DOHH2 (cell line): ENCODE data around the gene PDE11A.

Experiments used
- H3F3A ChIP-seq: fragments of 200-600 bp; sonication (generic), shearing (Covaris generic); 2 replicates; pipeline ENCODE4 v1.6.0; 2016; ENCODE audit warnings: antibody characterized with exemption, mild to moderate bottlenecking; ENCODE audit not compliant: control insufficient read depth, insufficient read depth
- H3K27ac ChIP-seq: fragments of 200-600 bp; sonication (generic); 2 replicates; pipeline ENCODE4 v1.5.1; 2014; ENCODE audit warnings: low read depth, mild to moderate bottlenecking, low read length, moderate library complexity
- H3K27me3 ChIP-seq: fragments of 200-600 bp; sonication (generic); 2 replicates; pipeline ENCODE4 v1.6.1; 2014; ENCODE audit warnings: mild to moderate bottlenecking, low read length, mixed read lengths; ENCODE audit not compliant: control insufficient read depth
- H3K36me3 ChIP-seq: fragments of 200-600 bp; sonication (generic); 2 replicates; pipeline ENCODE4 v1.6.1; 2014; ENCODE audit warnings: mild to moderate bottlenecking, low read length, moderate library complexity, mixed read lengths; ENCODE audit not compliant: control insufficient read depth
- H3K4me1 ChIP-seq: fragments of 200-600 bp; sonication (generic); 2 replicates; pipeline ENCODE4 v1.6.1; 2014; ENCODE audit warnings: mild to moderate bottlenecking, low read length, mixed read lengths; ENCODE audit not compliant: control insufficient read depth
- H3K4me2 ChIP-seq: fragments of 200-600 bp; sonication (generic); 2 replicates; pipeline ENCODE4 v1.6.0; 2014; ENCODE audit warnings: mild to moderate bottlenecking, low read length, moderate library complexity
- H3K4me3 ChIP-seq: fragments of 200-600 bp; sonication (generic); 2 replicates; pipeline ENCODE4 v1.5.1; 2014; ENCODE audit warnings: mild to moderate bottlenecking, low read length, mixed read lengths
- H3K79me2 ChIP-seq: fragments of 200-600 bp; sonication (generic); 2 replicates; pipeline ENCODE4 v1.6.1; 2014; ENCODE audit warnings: mild to moderate bottlenecking, low read length, mixed read lengths; ENCODE audit not compliant: control insufficient read depth
- H3K9me2 ChIP-seq: fragments of 200-600 bp; sonication (generic); replicated peaks from 2 replicates; pipeline ENCODE4 v1.6.1; 2014; ENCODE audit warnings: mild to moderate bottlenecking, low read length, mixed read lengths; ENCODE audit not compliant: control insufficient read depth
- H3K9me3 ChIP-seq: fragments of 200-600 bp; sonication (generic); 2 replicates; pipeline ENCODE4 v1.6.1; 2014; ENCODE audit warnings: antibody characterized with exemption, low read length, mixed read lengths; ENCODE audit not compliant: control insufficient read depth, insufficient read depth
- H4K20me1 ChIP-seq: fragments of 200-600 bp; sonication (generic); 2 replicates; pipeline ENCODE4 v1.6.0; 2014; ENCODE audit warnings: low read depth, mild to moderate bottlenecking, antibody characterized with exemption, low read length, moderate library complexity; ENCODE audit not compliant: control insufficient read depth, insufficient read depth
- CTCF ChIP-seq: fragments of 200-600 bp; sonication (generic); IDR thresholded peaks from one replicate; pipeline ENCODE4 v1.5.1; 2014; ENCODE audit warnings: antibody characterized with exemption, mild to moderate bottlenecking, low read depth, low read length; ENCODE audit not compliant: poor library complexity, severe bottlenecking
- EZH2phosphoT487 ChIP-seq: fragments of 200-600 bp; sonication (generic); IDR thresholded peaks from 2 replicates; pipeline ENCODE4 v1.6.1; 2017; ENCODE audit warnings: borderline replicate concordance, mild to moderate bottlenecking, antibody characterized with exemption, low read length, moderate library complexity, mixed read lengths

The PDE11A gene

GRCh38 chr2:178072383-178073301 lies at the start of gene PDE11A:
Gene PDE11A, minus strand, starts transcription at chr2:178072777. Its CDS starts 340 bp downstream, at chr2:178072437.
- Histone ChIP-seq H3K27me3 (peaks cover 3% of the 10 kb centered on the region), H3K4me3 (no peak within 1 kb of the TSS), H3K27ac (no peak within 1 kb of the TSS), H3K4me1 (no peaks in the 10 kb centered on the region), H3K9me2 (no peaks in the 10 kb centered on the region), H4K20me1 (no peaks in the 10 kb centered on the region), H3K4me2 (no peak within 1 kb of the TSS), H3K9me3 (no peaks in the 10 kb centered on the region), H3F3A (no peaks in the 10 kb centered on the region), H3K79me2 (no peaks in the 10 kb centered on the region), H3K36me3 (no peaks in the 10 kb centered on the region)
- TF ChIP-seq EZH2phosphoT487: no peak
- no peak for TF ChIP-seq CTCF

- no peaks in the 10 kb centered on the region for H3K79me2 ChIP-seq
- no peaks in the 10 kb centered on the region for H4K20me1 ChIP-seq
- H3K36me3 ChIP-seq: peaks cover 63% of the 10 kb centered on the region
- TF ChIP-seq CTCF: no peak
- TF ChIP-seq EZH2phosphoT487: no peak
- no peak overlapping the region for H3K4me2 ChIP-seq
- H3K9me3 ChIP-seq: no peaks in the 10 kb centered on the region
- H3F3A ChIP-seq: no peaks in the 10 kb centered on the region
- H3K4me1 ChIP-seq: no peaks in the 10 kb centered on the region; the same call in 1 of the 2 replicates
- no peaks in the 10 kb centered on the region for H3K27me3 ChIP-seq
- H3K9me2 ChIP-seq: no peaks in the 10 kb centered on the region
- no peak overlapping the region for H3K4me3 ChIP-seq
- H3K27ac ChIP-seq: no peak overlapping the region
These were observed 46.8 kb upstream of the PDE11A start for GRCh38 chr2:178119179-178119922.

GRCh38 chr2:178117725-178118124 lies 45.1 kb upstream of the PDE11A start:
- Histone ChIP-seq H3K27ac (no peak overlapping the region), H3K79me2 (peaks cover 14% of the 10 kb centered on the region), H3K9me3 (no peaks in the 10 kb centered on the region), H3F3A (no peaks in the 10 kb centered on the region), H3K4me3 (no peak overlapping the region), H3K27me3 (no peaks in the 10 kb centered on the region), H3K4me1 (peaks cover 12% of the 10 kb centered on the region), H3K9me2 (no peaks in the 10 kb centered on the region), H4K20me1 (no peaks in the 10 kb centered on the region), H3K36me3 (peaks cover 53% of the 10 kb centered on the region), H3K4me2 (no peak overlapping the region)
- TF ChIP-seq EZH2phosphoT487: no peak
- no peak for TF ChIP-seq CTCF
